IMR-90 (cell line): ENCODE results near the gene NIPSNAP2. TPM values are rescaled to one million over a fixed set of nuclear protein-coding genes. Genes with fewer than 3 reads are reported as not detected.

Source experiments
- ATAC-seq: fragments of 200-7000 bp; cut with Tn5 transposase; 2 replicates; pipeline ENCODE4 v1.9.1; 2020; ENCODE audit warnings: low read depth, mild to moderate bottlenecking, moderate library complexity
- BruUV-seq: library from RNA; stranded (reverse); fragments of 400-500 nt; replicated peaks from 2 replicates; lab custom pipeline; 2021; lab: Mats Ljungman, UMichigan
- CTCF ChIA-PET: fragments of 300-600 bp; formaldehyde crosslinking; extraction: SDS; loops from one replicate; lab custom pipeline; 2021; ENCODE audit warnings: antibody characterized with exemption; lab: Yijun Ruan, JAX
- POLR2A ChIA-PET: fragments of 300-600 bp; sonication (Branson Sonifier 250); formaldehyde crosslinking; loops from one replicate; lab custom pipeline; 2022; ENCODE audit warnings: antibody characterized with exemption; ENCODE audit not compliant: unreplicated experiment; lab: Charles Lee
- DNase-seq: peaks from one replicate; pipeline ENCODE4 v3.0.0; 2013
- H2AFZ ChIP-seq: replicated peaks from 2 replicates; pipeline ENCODE3; 2013; ENCODE audit warnings: low read length, mild to moderate bottlenecking; ENCODE audit not compliant: poor library complexity
- H2AK5ac ChIP-seq: 2 replicates; pipeline ENCODE4 v1.6.1; 2013; ENCODE audit warnings: low read depth, low read length, inconsistent platforms
- H2AK9ac ChIP-seq: replicated peaks from 2 replicates; pipeline ENCODE3; 2013; ENCODE audit warnings: mild to moderate bottlenecking, low read depth, low read length, moderate library complexity; ENCODE audit not compliant: poor library complexity
- H2BK120ac ChIP-seq: 2 replicates; pipeline ENCODE4 v1.6.1; 2013; ENCODE audit warnings: low read depth, low read length, inconsistent platforms
- H2BK15ac ChIP-seq: 3 replicates; pipeline ENCODE4 v1.6.1; 2013; ENCODE audit warnings: low read depth, low read length, inconsistent platforms
- H2BK20ac ChIP-seq: 2 replicates; pipeline ENCODE4 v1.6.1; 2013; ENCODE audit warnings: low read depth, mild to moderate bottlenecking, inconsistent platforms, low read length, moderate library complexity
- H2BK5ac ChIP-seq: 2 replicates; pipeline ENCODE4 v1.6.1; 2013; ENCODE audit warnings: mild to moderate bottlenecking, low read depth, low read length, inconsistent platforms; ENCODE audit not compliant: poor library complexity, severe bottlenecking
- H3K14ac ChIP-seq: replicated peaks from 2 replicates; pipeline ENCODE4 v1.6.1; 2013; ENCODE audit warnings: low read depth, low read length, inconsistent platforms
- H3K18ac ChIP-seq: 2 replicates; pipeline ENCODE4 v1.6.1; 2013; ENCODE audit warnings: low read depth, low read length, control low read depth
- H3K23ac ChIP-seq: 2 replicates; pipeline ENCODE4 v1.6.1; 2013; ENCODE audit warnings: low read depth, low read length, inconsistent platforms
- H3K27ac ChIP-seq: 2 replicates; pipeline ENCODE4 v1.5.1; 2013; ENCODE audit warnings: mild to moderate bottlenecking, control low read depth, low read length; ENCODE audit not compliant: insufficient read depth
- H3K27me3 ChIP-seq: 2 replicates; pipeline ENCODE4 v1.6.1; 2013; ENCODE audit warnings: low read length; ENCODE audit not compliant: control insufficient read depth, insufficient read depth
- H3K36me3 ChIP-seq: 2 replicates; pipeline ENCODE4 v1.6.1; 2013; ENCODE audit warnings: low read length, mixed read lengths; ENCODE audit not compliant: control insufficient read depth, insufficient read depth
- H3K4ac ChIP-seq: 2 replicates; pipeline ENCODE4 v1.6.1; 2013; ENCODE audit warnings: low read depth, low read length, inconsistent platforms
- H3K4me1 ChIP-seq: 2 replicates; pipeline ENCODE4 v1.6.1; 2013; ENCODE audit warnings: low read length, mixed read lengths; ENCODE audit not compliant: control insufficient read depth, insufficient read depth
- H3K4me2 ChIP-seq: 2 replicates; pipeline ENCODE4 v1.6.1; 2013; ENCODE audit warnings: low read depth, mild to moderate bottlenecking, control low read depth, low read length, moderate library complexity
- H3K4me3 ChIP-seq: 2 replicates; pipeline ENCODE4 v1.5.1; 2013; ENCODE audit warnings: low read depth, mild to moderate bottlenecking, control low read depth, low read length, moderate library complexity; ENCODE audit not compliant: insufficient read depth
- H3K56ac ChIP-seq: 2 replicates; pipeline ENCODE4 v1.6.1; 2013; ENCODE audit warnings: low read length, inconsistent platforms; ENCODE audit not compliant: insufficient read depth; ENCODE audit errors: extremely low read depth
- H3K79me1 ChIP-seq, 2 experiments: 2 replicates each; pipeline ENCODE4 v1.6.1; 2013; ENCODE audit warnings: low read length in 2 of 2, inconsistent platforms in 1 of 2, low read depth in 1 of 2
- H3K9ac ChIP-seq: 2 replicates; pipeline ENCODE4 v1.6.1; 2013; ENCODE audit warnings: low read depth, low read length, control low read depth
- H3K9me1 ChIP-seq: 2 replicates; pipeline ENCODE4 v1.6.1; 2013; ENCODE audit warnings: low read length, inconsistent platforms; ENCODE audit not compliant: insufficient read depth
- H3K9me3 ChIP-seq: 2 replicates; pipeline ENCODE4 v1.6.1; 2013; ENCODE audit warnings: low read length; ENCODE audit not compliant: control insufficient read depth, insufficient read depth
- H4K20me1 ChIP-seq: 2 replicates; pipeline ENCODE4 v1.6.1; 2013; ENCODE audit warnings: low read length, inconsistent platforms; ENCODE audit not compliant: insufficient read depth
- H4K5ac ChIP-seq: 2 replicates; pipeline ENCODE4 v1.6.1; 2013; ENCODE audit warnings: mild to moderate bottlenecking, low read depth, low read length, control low read depth
- H4K8ac ChIP-seq, 2 experiments: 2 replicates each; pipeline ENCODE4 v1.6.1; 2013; ENCODE audit warnings: low read depth in 2 of 2, low read length in 2 of 2, control low read depth in 1 of 2, inconsistent platforms in 1 of 2
- H4K91ac ChIP-seq: 2 replicates; pipeline ENCODE4 v1.6.1; 2013; ENCODE audit warnings: low read depth, low read length, inconsistent platforms; ENCODE audit not compliant: insufficient read depth
- BHLHE40 ChIP-seq: fragments of 150-350 bp; IDR thresholded peaks from 2 replicates; pipeline ENCODE4 v1.6.1; 2016; ENCODE audit warnings: mild to moderate bottlenecking, low read depth, low read length
- CEBPB ChIP-seq: IDR thresholded peaks from 2 replicates; pipeline ENCODE4 v1.6.1; 2012; ENCODE audit warnings: low read depth, low read length, improper control_type of control experiment
- CHD1 ChIP-seq: IDR thresholded peaks from 2 replicates; pipeline ENCODE4 v1.6.1; 2012; ENCODE audit warnings: low read depth, low read length, improper control_type of control experiment
- FOS ChIP-seq: fragments of 150-350 bp; IDR thresholded peaks from 2 replicates; pipeline ENCODE4 v1.6.1; 2016; ENCODE audit warnings: low read depth, low read length
- MAFK ChIP-seq: IDR thresholded peaks from 2 replicates; pipeline ENCODE4 v1.6.1; 2012; ENCODE audit warnings: low read depth, low read length, improper control_type of control experiment
- MXI1 ChIP-seq: IDR thresholded peaks from 2 replicates; pipeline ENCODE4 v1.6.1; 2012; ENCODE audit warnings: low read depth, mild to moderate bottlenecking, low read length, moderate library complexity, borderline replicate concordance
- POLR2A ChIP-seq: IDR thresholded peaks from 2 replicates; pipeline ENCODE4 v1.6.1; 2012; ENCODE audit warnings: mild to moderate bottlenecking, low read depth, low read length
- RAD21 ChIP-seq: IDR thresholded peaks from 2 replicates; pipeline ENCODE4 v1.6.1; 2012; ENCODE audit warnings: low read length, improper control_type of control experiment
- RCOR1 ChIP-seq: IDR thresholded peaks from 2 replicates; pipeline ENCODE4 v1.6.1; 2012; ENCODE audit warnings: mild to moderate bottlenecking, low read length, improper control_type of control experiment; ENCODE audit not compliant: insufficient replicate concordance
- RFX5 ChIP-seq: IDR thresholded peaks from 2 replicates; pipeline ENCODE4 v1.8.0; 2012; ENCODE audit warnings: low read depth, mild to moderate bottlenecking, low read length, moderate library complexity
- SMC3 ChIP-seq: fragments of 150-350 bp; IDR thresholded peaks from 2 replicates; pipeline ENCODE4 v1.6.1; 2016; ENCODE audit warnings: low read depth, mild to moderate bottlenecking, antibody characterized with exemption, low read length, moderate library complexity
- WGBS, 2 experiments: methylation state at CpG; one replicate each; pipeline versions ENCODE4 v1.1.5 to v1.1.7; 2013; ENCODE audit warnings: missing lambda C conversion rate in 2 of 2; ENCODE audit not compliant: insufficient read length in 1 of 2; ENCODE audit errors: extremely low coverage in 2 of 2; 5-methylcytosine and 5-hydroxymethylcytosine counted together
- dilution Hi-C: fragments of 300-500 bp; cut with HindIII; formaldehyde crosslinking; loops from one replicate; pipeline ENCODE4 v1.14.3; 2018; ENCODE audit warnings: low sequenced_read_pairs; ENCODE audit not compliant: unreplicated experiment
- in situ Hi-C: fragments of 300-500 bp; cut with MboI; formaldehyde crosslinking; loops from 3 replicates; pipeline ENCODE4 v1.14.3; 2019; ENCODE audit warnings: low sequenced_read_pairs, inconsistent platforms, mixed read lengths
- intact Hi-C: fragments of 100-400 bp; cut with micrococcal nuclease; formaldehyde crosslinking; loops from 2 replicates; pipeline ENCODE4 v1.10.0; 2022
- polyA plus RNA-seq, 3 experiments: library from polyadenylated mRNA; depleted of rRNA; stranded (reverse); fragments of >200 nt; gene quantifications; 2 replicates each; pipeline ENCODE4 v1.2.3, GENCODE V29; 2012; ENCODE audit warnings: low replicate concordance in 1 of 3
- total RNA-seq: library from RNA; depleted of rRNA; stranded (reverse); fragments of >200 nt; gene quantifications from 2 replicates; pipeline ENCODE4 v1.2.3, GENCODE V29; 2012
- TF ChIP-seq, protein P1 (sequence below): fragments of 150-350 bp; IDR thresholded peaks from 2 replicates; pipeline ENCODE4 v1.6.1; 2016; ENCODE audit warnings: low read depth, mild to moderate bottlenecking, low read length, moderate library complexity, borderline replicate concordance
- TF ChIP-seq, protein P2 (sequence below): conservative IDR thresholded peaks from 2 replicates; pipeline ENCODE4 v1.5.1; 2012; ENCODE audit warnings: mild to moderate bottlenecking, low read depth, low read length, improper control_type of control experiment
- TF ChIP-seq, protein P3 (sequence below): fragments of 150-350 bp; IDR thresholded peaks from 2 replicates; pipeline ENCODE4 v1.6.1; 2017; ENCODE audit warnings: mild to moderate bottlenecking, antibody characterized with exemption, low read length, low read depth

NIPSNAP2 gene
- total and polyA plus RNA-seq, 2 of the 4 experiments (the other 2 are of a cell fraction): 33.7 to 42.8 TPM

DNA sequence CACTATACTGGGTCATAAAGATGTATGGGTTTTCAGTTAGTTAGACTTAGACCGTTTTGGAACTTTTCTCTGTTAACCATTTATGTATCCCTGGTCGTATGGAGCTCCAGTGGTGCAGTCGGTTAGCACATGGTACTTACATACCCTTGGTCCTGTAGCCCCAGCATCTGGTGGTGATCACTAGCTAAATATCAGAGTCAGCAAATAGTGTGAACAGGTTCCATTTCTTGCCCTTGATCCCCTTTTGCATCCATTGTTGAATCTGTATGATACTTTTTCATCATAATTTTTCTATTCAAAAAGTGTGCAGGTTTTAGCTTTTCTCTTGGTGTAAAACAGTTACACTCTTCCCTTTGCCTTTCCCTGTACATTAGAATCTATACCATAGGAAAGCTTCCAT lies 15.9 kb downstream of the NIPSNAP2 start:
- ATAC-seq: no peak
- Histone ChIP-seq H4K91ac (no peak overlapping the region), H3K56ac (no peak overlapping the region), H3K18ac (no peak overlapping the region), H2AK5ac (no peak overlapping the region), H3K23ac (no peak overlapping the region), H3K4me1 (no peaks in the 10 kb centered on the region), H3K27me3 (no peaks in the 10 kb centered on the region), H3K27ac (no peak overlapping the region), H4K5ac (no peak overlapping the region), H3K14ac (no peak overlapping the region), H2BK15ac (no peak overlapping the region), H2AFZ (no peak overlapping the region), H2BK5ac (no peak overlapping the region), H2BK20ac (no peak overlapping the region), H3K9me1 (peaks cover 11% of the 10 kb centered on the region; the same call in 1 of the 2 replicates), H3K9ac (no peak overlapping the region), H3K36me3 (peaks cover 35% of the 10 kb centered on the region), H4K8ac (no peak overlapping the region), H3K4ac (no peak overlapping the region), H4K20me1 (peaks cover 9% of the 10 kb centered on the region; the same call in 1 of the 2 replicates), H2AK9ac (no peak overlapping the region), H3K4me2 (no peak overlapping the region), H3K9me3 (no peaks in the 10 kb centered on the region), H3K79me1 (peaks cover 14% of the 10 kb centered on the region in 2 experiments; a peak in 3 of 4 replicates), H3K4me3 (no peak overlapping the region), H2BK120ac (no peak overlapping the region)
- in situ Hi-C loops (no loop called here), intact Hi-C loops (no loop called here), dilution Hi-C loops (no loop called here)
- POLR2A ChIA-PET: no interaction called here
- 100% methylated on average over 1 of the region's 3 CpGs; no CpG with 5 or more reads in 1 of the 2 experiments for WGBS, 2 experiments
- DNase-seq: no peak
- BruUV-seq: no TSS peak
- CTCF ChIA-PET: no interaction called here
- TF ChIP-seq CEBPB (no peak), RFX5 (no peak), FOS (no peak), RAD21 (no peak), CHD1 (no peak), POLR2A (no peak), SMC3 (no peak), BHLHE40 (no peak), RCOR1 (no peak), MAFK (no peak), MXI1 (no peak)
- TF ChIP-seq, protein P1, sequence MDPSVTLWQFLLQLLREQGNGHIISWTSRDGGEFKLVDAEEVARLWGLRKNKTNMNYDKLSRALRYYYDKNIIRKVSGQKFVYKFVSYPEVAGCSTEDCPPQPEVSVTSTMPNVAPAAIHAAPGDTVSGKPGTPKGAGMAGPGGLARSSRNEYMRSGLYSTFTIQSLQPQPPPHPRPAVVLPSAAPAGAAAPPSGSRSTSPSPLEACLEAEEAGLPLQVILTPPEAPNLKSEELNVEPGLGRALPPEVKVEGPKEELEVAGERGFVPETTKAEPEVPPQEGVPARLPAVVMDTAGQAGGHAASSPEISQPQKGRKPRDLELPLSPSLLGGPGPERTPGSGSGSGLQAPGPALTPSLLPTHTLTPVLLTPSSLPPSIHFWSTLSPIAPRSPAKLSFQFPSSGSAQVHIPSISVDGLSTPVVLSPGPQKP: no peak
- TF ChIP-seq, protein P2, sequence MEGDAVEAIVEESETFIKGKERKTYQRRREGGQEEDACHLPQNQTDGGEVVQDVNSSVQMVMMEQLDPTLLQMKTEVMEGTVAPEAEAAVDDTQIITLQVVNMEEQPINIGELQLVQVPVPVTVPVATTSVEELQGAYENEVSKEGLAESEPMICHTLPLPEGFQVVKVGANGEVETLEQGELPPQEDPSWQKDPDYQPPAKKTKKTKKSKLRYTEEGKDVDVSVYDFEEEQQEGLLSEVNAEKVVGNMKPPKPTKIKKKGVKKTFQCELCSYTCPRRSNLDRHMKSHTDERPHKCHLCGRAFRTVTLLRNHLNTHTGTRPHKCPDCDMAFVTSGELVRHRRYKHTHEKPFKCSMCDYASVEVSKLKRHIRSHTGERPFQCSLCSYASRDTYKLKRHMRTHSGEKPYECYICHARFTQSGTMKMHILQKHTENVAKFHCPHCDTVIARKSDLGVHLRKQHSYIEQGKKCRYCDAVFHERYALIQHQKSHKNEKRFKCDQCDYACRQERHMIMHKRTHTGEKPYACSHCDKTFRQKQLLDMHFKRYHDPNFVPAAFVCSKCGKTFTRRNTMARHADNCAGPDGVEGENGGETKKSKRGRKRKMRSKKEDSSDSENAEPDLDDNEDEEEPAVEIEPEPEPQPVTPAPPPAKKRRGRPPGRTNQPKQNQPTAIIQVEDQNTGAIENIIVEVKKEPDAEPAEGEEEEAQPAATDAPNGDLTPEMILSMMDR: no peak
- TF ChIP-seq, protein P3, sequence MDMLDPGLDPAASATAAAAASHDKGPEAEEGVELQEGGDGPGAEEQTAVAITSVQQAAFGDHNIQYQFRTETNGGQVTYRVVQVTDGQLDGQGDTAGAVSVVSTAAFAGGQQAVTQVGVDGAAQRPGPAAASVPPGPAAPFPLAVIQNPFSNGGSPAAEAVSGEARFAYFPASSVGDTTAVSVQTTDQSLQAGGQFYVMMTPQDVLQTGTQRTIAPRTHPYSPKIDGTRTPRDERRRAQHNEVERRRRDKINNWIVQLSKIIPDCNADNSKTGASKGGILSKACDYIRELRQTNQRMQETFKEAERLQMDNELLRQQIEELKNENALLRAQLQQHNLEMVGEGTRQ: no peak
